COLO829 (cell line): ENCODE measurements around the gene NSG2.
"Not testable (repeated sequence)": the region's sequence is repeated elsewhere in the genome, so short reads cannot be mapped to it uniquely, and the experiment has no call there.

Source experiments
- DNase-seq: peaks from one replicate; pipeline ENCODE4 v3.0.0; 2012; ENCODE audit warnings: low spot score

NSG2 gene

GRCh38 chr5:174101195-174101730 is 55.8 kb downstream of the NSG2 start:
- DNase-seq = no peak

- not testable (repeated sequence) for DNase-seq
These were observed 57.1 kb downstream of the NSG2 start for GRCh38 chr5:174102574-174102973.

GRCh38 chr5:174106997-174107655 is 61.6 kb downstream of the NSG2 start:
- no peak for DNase-seq

- no peak for DNase-seq
These were observed 63.2 kb downstream of the NSG2 start for GRCh38 chr5:174108745-174109144.

GRCh38 chr5:174109698-174110260 is 64.3 kb downstream of the NSG2 start:
- no peak for DNase-seq

GRCh38 chr5:174110310-174110709 is 64.8 kb downstream of the NSG2 start:
- no peak for DNase-seq

- DNase-seq = no peak
These were observed 65.9 kb downstream of the NSG2 start for GRCh38 chr5:174111287-174111973.

GRCh38 chr5:174115226-174115625 is 69.7 kb downstream of the NSG2 start:
- DNase-seq = no peak

- DNase-seq = no peak
These were observed 73.4 kb downstream of the NSG2 start for GRCh38 chr5:174118823-174119467.

- DNase-seq = no peak
These were observed 74.0 kb downstream of the NSG2 start for GRCh38 chr5:174119468-174119881.

- DNase-seq = no peak
These were observed 75.0 kb downstream of the NSG2 start for GRCh38 chr5:174120401-174121005.

GRCh38 chr5:174134545-174134944 is 89.0 kb downstream of the NSG2 start:
- no peak for DNase-seq

GRCh38 chr5:174139623-174140022 is 94.1 kb downstream of the NSG2 start:
- DNase-seq = no peak

GRCh38 chr5:174140452-174141020 is 95.0 kb downstream of the NSG2 start:
- DNase-seq = no peak

- no peak for DNase-seq
These were observed 95.9 kb downstream of the NSG2 start for GRCh38 chr5:174141398-174141797.

- DNase-seq = no peak
These were observed 99.6 kb downstream of the NSG2 start for GRCh38 chr5:174145091-174145490.

GRCh38 chr5:174145821-174146220 is 100.3 kb downstream of the NSG2 start:
- DNase-seq = no peak

- DNase-seq = no peak
These were observed 101.0 kb downstream of the NSG2 start for GRCh38 chr5:174146556-174146955.

- DNase-seq = not testable (repeated sequence)
These were observed 101.5 kb downstream of the NSG2 start for GRCh38 chr5:174147012-174147411.

GRCh38 chr5:174147551-174147950 is 102.0 kb downstream of the NSG2 start:
- DNase-seq = no peak

- no peak for DNase-seq
These were observed 103.2 kb downstream of the NSG2 start for GRCh38 chr5:174148721-174149120.

- no peak for DNase-seq
These were observed 103.9 kb downstream of the NSG2 start for GRCh38 chr5:174149426-174149825.
